Activated CD8-positive, alpha-beta T cell treated with anti-CD3 and anti-CD28 coated beads for 36 hours (primary cell): ENCODE results near the gene KLHL12. TPM values are rescaled to one million over a fixed set of nuclear protein-coding genes. Genes with fewer than 3 reads are reported as not detected.

Experiments used
- ATAC-seq: fragments of 200-7000 bp; cut with Tn5 transposase; one replicate; pipeline ENCODE4 v1.10.0; 2021; ENCODE audit warnings: mild to moderate bottlenecking, moderate library complexity
- CTCF ChIA-PET: fragments of 350-600 bp; sonication (Branson Sonifier 250); formaldehyde crosslinking; loops from one replicate; lab custom pipeline; 2021; ENCODE audit warnings: antibody characterized with exemption; lab: Charles Lee
- POLR2A ChIA-PET: fragments of 350-600 bp; sonication (Branson Sonifier 250); formaldehyde crosslinking; loops from one replicate; lab custom pipeline; 2021; ENCODE audit warnings: antibody characterized with exemption; lab: Charles Lee
- DNase-seq: peaks from one replicate; pipeline ENCODE4 v3.0.0-alpha.2; 2020
- H3K27ac Mint-ChIP-seq: one replicate; pipeline ENCODE4 v1.8.0; 2021; ENCODE audit warnings: mild to moderate bottlenecking, mixed read lengths
- H3K27me3 Mint-ChIP-seq: one replicate; pipeline ENCODE4 v1.8.0; 2021; ENCODE audit warnings: mixed read lengths
- H3K36me3 Mint-ChIP-seq: one replicate; pipeline ENCODE4 v1.8.0; 2021; ENCODE audit warnings: low read depth, mixed read lengths
- H3K4me1 Mint-ChIP-seq: one replicate; pipeline ENCODE4 v1.8.0; 2021; ENCODE audit warnings: low read depth, mixed read lengths
- H3K4me3 Mint-ChIP-seq: one replicate; pipeline ENCODE4 v1.8.0; 2021; ENCODE audit warnings: mild to moderate bottlenecking, moderate library complexity, mixed read lengths
- H3K9me3 Mint-ChIP-seq: one replicate; pipeline ENCODE4 v1.8.0; 2021; ENCODE audit warnings: mixed read lengths
- intact Hi-C: fragments of 100-400 bp; cut with micrococcal nuclease; formaldehyde crosslinking; loops from one replicate; pipeline ENCODE4 v1.10.0; 2022
- total RNA-seq, 2 experiments: library from RNA; stranded (reverse); gene quantifications; one replicate each; pipeline ENCODE4 v1.2.3, GENCODE V29; 2021
- TF ChIP-seq, protein P1 (sequence below): fragments of 200-600 bp; IDR thresholded peaks from one replicate; pipeline ENCODE4 v1.8.0; 2022; ENCODE audit warnings: antibody characterized with exemption, mild to moderate bottlenecking

KLHL12 gene
- total RNA-seq, 2 experiments from 2014 or later, result 38.0 to 43.7 TPM

DNA sequence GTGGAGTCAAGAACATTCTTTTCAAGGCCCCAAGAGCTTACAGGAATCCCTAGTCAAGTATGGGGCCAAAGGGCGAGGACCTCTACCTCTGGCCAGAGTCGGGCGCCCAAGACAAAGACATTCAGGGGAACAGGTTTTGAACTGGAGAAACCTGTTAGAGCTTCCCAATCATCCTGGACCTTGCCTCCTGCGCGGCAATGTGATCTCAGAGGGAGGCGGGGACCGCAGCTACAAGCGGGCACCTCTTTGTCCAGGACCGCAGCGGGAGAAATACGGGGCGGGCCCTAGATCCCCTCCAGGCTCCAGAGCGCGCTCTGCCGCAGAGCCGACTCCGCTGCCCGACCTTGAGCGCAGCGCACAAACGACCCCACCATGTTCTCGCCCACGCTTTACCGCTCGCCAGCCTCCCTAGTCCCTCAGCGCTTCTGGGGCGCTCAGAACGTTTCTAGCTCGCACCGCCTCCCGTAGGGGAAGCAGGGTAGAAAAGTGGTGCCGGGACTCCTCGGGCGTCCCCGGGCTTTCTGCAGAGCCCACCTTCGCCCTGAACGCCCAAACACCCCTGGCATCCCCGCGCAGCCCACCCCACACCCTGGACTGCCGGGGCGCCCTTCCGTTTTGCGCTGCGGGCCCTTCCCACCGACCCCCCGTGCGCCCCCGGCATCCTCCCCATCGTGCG is 66.2 kb downstream of the KLHL12 start:
- Mint-ChIP-seq H3K9me3 (no peaks in the 10 kb centered on the region), H3K27me3 (peaks cover 44% of the 10 kb centered on the region), H3K36me3 (no peaks in the 10 kb centered on the region), H3K27ac (no peak overlapping the region), H3K4me1 (peaks cover 3% of the 10 kb centered on the region), H3K4me3 (peak overlapping the region; percentile 74)
- DNase-seq (peak; percentile 76), ATAC-seq (peak; percentile 78)
- intact Hi-C loops, result no loop called here
- ChIA-PET POLR2A (no interaction called here), CTCF (interaction anchor here (0.9 kb wide), 1 partner anchor 14 kb away, joined by 3 read pairs; no protein-coding TSS in a partner anchor)
- TF ChIP-seq, protein P1, sequence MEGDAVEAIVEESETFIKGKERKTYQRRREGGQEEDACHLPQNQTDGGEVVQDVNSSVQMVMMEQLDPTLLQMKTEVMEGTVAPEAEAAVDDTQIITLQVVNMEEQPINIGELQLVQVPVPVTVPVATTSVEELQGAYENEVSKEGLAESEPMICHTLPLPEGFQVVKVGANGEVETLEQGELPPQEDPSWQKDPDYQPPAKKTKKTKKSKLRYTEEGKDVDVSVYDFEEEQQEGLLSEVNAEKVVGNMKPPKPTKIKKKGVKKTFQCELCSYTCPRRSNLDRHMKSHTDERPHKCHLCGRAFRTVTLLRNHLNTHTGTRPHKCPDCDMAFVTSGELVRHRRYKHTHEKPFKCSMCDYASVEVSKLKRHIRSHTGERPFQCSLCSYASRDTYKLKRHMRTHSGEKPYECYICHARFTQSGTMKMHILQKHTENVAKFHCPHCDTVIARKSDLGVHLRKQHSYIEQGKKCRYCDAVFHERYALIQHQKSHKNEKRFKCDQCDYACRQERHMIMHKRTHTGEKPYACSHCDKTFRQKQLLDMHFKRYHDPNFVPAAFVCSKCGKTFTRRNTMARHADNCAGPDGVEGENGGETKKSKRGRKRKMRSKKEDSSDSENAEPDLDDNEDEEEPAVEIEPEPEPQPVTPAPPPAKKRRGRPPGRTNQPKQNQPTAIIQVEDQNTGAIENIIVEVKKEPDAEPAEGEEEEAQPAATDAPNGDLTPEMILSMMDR, result no peak

DNA sequence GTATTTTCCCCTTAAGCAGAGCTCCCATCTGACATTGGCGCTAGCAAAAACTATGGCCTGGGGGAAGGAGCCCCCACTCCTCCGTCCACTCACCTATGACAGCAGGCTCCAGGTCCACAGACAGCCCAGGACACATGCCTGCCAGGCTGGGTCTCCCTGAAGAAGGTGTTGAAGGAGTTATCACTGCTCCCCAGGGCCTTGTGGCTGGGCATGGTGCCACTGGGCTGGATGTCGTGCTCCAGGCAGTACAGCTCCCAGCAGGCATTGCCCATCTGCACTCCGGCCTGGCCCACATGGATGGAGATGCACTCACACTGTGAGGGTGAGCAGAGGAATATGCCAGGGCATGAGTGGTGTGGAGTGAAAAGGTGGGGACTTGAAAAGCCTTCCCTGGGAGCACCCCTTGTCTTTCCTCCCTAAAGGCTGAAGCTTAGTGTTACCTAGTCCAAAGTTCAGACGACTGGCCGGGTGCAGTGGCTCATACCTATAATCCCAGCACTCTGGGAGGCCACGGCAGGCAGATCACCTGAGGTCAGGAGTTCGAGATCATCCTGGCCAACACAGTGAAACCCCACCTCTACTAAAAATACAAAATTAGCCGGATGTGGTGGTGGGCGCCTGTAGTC is 68.1 kb downstream of the KLHL12 start:
- no peak overlapping the region for H3K27ac Mint-ChIP-seq
- no peaks in the 10 kb centered on the region for H3K36me3 Mint-ChIP-seq
- TF ChIP-seq, protein P1, result no peak
- H3K4me1 Mint-ChIP-seq, result peaks cover 3% of the 10 kb centered on the region
- ATAC-seq (no peak), DNase-seq (no peak)
- POLR2A ChIA-PET, result interaction anchor here (0.7 kb wide), 1 partner anchor 139 kb away, joined by 3 read pairs; no protein-coding TSS in a partner anchor
- intact Hi-C loops, result no loop called here
- peaks cover 34% of the 10 kb centered on the region for H3K27me3 Mint-ChIP-seq
- no peaks in the 10 kb centered on the region for H3K9me3 Mint-ChIP-seq
- H3K4me3 Mint-ChIP-seq, result no peak overlapping the region
- CTCF ChIA-PET, result interaction anchor here (1.3 kb wide), 1 partner anchor 141 kb away, joined by 3 read pairs; no protein-coding TSS in a partner anchor

DNA sequence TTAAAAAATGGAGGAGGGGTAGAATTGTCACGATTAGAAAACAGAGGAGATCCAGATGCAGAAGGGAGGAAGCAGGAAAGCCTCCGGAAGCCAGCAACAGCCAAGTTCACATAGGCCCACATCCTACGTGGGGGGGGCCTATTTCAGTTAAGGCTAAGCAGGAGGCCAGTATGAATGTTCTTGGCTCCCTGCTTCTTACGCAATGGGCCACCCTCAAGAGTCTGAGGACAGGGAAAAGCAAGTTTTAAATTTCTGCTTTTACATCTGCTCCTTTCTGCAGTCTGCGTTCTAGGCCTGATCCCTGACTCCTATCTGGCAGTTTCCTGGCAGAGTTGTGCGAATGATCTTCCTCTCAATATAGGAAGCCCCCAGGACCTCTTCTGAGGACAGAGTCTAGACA is 68.7 kb downstream of the KLHL12 start:
- CTCF ChIA-PET, result no interaction called here
- no peaks in the 10 kb centered on the region for H3K36me3 Mint-ChIP-seq
- intact Hi-C loops, result no loop called here
- no peak overlapping the region for H3K27ac Mint-ChIP-seq
- TF ChIP-seq, protein P1, result no peak
- H3K4me3 Mint-ChIP-seq, result no peak overlapping the region
- H3K9me3 Mint-ChIP-seq, result no peaks in the 10 kb centered on the region
- H3K27me3 Mint-ChIP-seq, result peaks cover 29% of the 10 kb centered on the region
- POLR2A ChIA-PET, result no interaction called here
- DNase-seq (no peak), ATAC-seq (no peak)
- peaks cover 3% of the 10 kb centered on the region for H3K4me1 Mint-ChIP-seq

DNA sequence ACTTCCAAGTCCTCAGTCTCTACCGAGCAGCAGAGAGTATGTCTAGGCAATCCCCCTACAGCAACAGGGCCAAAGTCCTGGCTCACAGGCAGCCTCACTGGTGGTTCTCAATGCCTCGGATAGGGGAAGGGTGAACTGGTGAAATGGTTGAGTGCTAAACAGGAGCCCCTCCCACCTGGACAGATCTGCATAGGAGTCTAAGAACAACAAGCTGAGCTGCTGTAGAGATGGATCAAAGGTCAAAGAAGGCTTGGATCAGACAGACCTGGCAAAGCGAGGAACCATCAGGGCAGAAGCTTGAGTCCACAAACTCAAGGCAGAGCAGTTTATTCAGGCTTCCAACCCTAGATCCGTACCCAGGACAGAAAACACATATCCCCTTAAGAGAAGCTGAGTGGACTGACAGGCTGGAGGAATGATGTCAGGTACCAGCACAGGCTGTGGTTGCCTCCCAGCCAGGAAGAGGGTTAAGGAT is 69.9 kb downstream of the KLHL12 start:
- ChIA-PET CTCF (interaction anchor here (0.6 kb wide), 1 partner anchor 54 kb away, joined by 3 read pairs; no protein-coding TSS in a partner anchor), POLR2A (no interaction called here)
- DNase-seq, result no peak
- no peak overlapping the region for H3K27ac Mint-ChIP-seq
- H3K27me3 Mint-ChIP-seq, result peaks cover 18% of the 10 kb centered on the region
- TF ChIP-seq, protein P1, result no peak
- ATAC-seq, result no peak
- H3K4me3 Mint-ChIP-seq, result no peak overlapping the region
- no peaks in the 10 kb centered on the region for H3K9me3 Mint-ChIP-seq
- H3K36me3 Mint-ChIP-seq, result no peaks in the 10 kb centered on the region
- intact Hi-C loops, result no loop called here
- H3K4me1 Mint-ChIP-seq, result peaks cover 3% of the 10 kb centered on the region

DNA sequence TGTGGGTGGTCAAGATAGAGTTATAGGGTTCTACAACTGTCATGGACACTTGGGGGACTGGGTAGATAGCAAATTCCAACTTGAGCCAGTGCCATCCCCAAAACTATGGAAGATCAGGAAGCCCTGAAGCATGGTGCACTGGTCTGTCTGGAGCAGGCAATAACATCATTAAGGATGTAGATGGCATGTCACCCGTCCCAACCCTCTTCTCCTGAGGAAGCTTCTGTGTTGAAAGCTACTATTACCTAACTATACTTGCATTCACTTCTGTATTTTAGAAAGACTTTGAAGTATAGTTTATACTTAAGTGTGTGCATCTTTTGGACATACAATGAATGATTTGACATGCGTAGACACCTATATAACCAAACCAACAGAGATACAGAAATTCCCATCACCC is 71.0 kb downstream of the KLHL12 start:
- ChIA-PET POLR2A (no interaction called here), CTCF (no interaction called here)
- no peak for ATAC-seq
- DNase-seq, result no peak
- H3K27ac Mint-ChIP-seq, result no peak overlapping the region
- H3K27me3 Mint-ChIP-seq, result peaks cover 11% of the 10 kb centered on the region
- no peak overlapping the region for H3K4me3 Mint-ChIP-seq
- intact Hi-C loops, result no loop called here
- no peaks in the 10 kb centered on the region for H3K9me3 Mint-ChIP-seq
- TF ChIP-seq, protein P1, result no peak
- no peaks in the 10 kb centered on the region for H3K36me3 Mint-ChIP-seq
- H3K4me1 Mint-ChIP-seq, result no peaks in the 10 kb centered on the region
